GM21786 (cell line): Measurements from ENCODE around the gene NKD1.
"Not testable (repeated sequence)": the region's sequence is repeated elsewhere in the genome, so short reads cannot be mapped to it uniquely, and the experiment has no call there.

ENCODE experiments used
- ATAC-seq: cut with Tn5 transposase; IDR thresholded peaks from one replicate; pipeline ENCODE4 v1.9.1; 2021; ENCODE audit not compliant: unreplicated experiment

NKD1 gene

GRCh38 chr16:50548125-50548908, at the start of gene NKD1:
Gene NKD1 (plus strand): TSS chr16:50548396. CDS start chr16:50548554, 158 bp downstream.
- ATAC-seq = peak; percentile 75

- no peak for ATAC-seq
Observed at GRCh38 chr16:50498431-50499155, 49.6 kb upstream of the NKD1 start.

GRCh38 chr16:50499254-50499653, 48.9 kb upstream of the NKD1 start:
- ATAC-seq = no peak

- no peak for ATAC-seq
Observed at GRCh38 chr16:50500171-50500874, 47.9 kb upstream of the NKD1 start.

- no peak for ATAC-seq
Observed at GRCh38 chr16:50501251-50501650, 46.9 kb upstream of the NKD1 start.

- ATAC-seq = no peak
Observed at GRCh38 chr16:50501986-50502615, 46.1 kb upstream of the NKD1 start.

GRCh38 chr16:50502616-50503011, 45.6 kb upstream of the NKD1 start:
- no peak for ATAC-seq

GRCh38 chr16:50503868-50504531, 44.2 kb upstream of the NKD1 start:
- not testable (repeated sequence) for ATAC-seq

GRCh38 chr16:50505115-50505514, 43.1 kb upstream of the NKD1 start:
- no peak for ATAC-seq

- no peak for ATAC-seq
Observed at GRCh38 chr16:50505714-50506542, 42.3 kb upstream of the NKD1 start.

- no peak for ATAC-seq
Observed at GRCh38 chr16:50506543-50506937, 41.7 kb upstream of the NKD1 start.

- no peak for ATAC-seq
Observed at GRCh38 chr16:50507397-50507796, 40.8 kb upstream of the NKD1 start.

- no peak for ATAC-seq
Observed at GRCh38 chr16:50509521-50510341, 38.5 kb upstream of the NKD1 start.

GRCh38 chr16:50515218-50515617, 33.0 kb upstream of the NKD1 start:
- ATAC-seq = no peak

- no peak for ATAC-seq
Observed at GRCh38 chr16:50516401-50516800, 31.8 kb upstream of the NKD1 start.

- no peak for ATAC-seq
Observed at GRCh38 chr16:50516890-50517289, 31.3 kb upstream of the NKD1 start.

- ATAC-seq = no peak
Observed at GRCh38 chr16:50517450-50518252, 30.5 kb upstream of the NKD1 start.

GRCh38 chr16:50519001-50519400, 29.2 kb upstream of the NKD1 start:
- ATAC-seq = no peak
